H1 (cell line): Measurements from ENCODE around the gene FGD6.
"Not testable (repeated sequence)": the region's sequence is repeated elsewhere in the genome, so short reads cannot be mapped to it uniquely, and the experiment has no call there.

Experiments used
- EZH2 ChIP-seq: fragments of 200-600 bp; sonication (generic); IDR thresholded peaks from 2 replicates; pipeline ENCODE4 v1.7.1; 2012; ENCODE audit warnings: low read depth, mild to moderate bottlenecking, moderate library complexity, low read length, inconsistent platforms; ENCODE audit not compliant: severe bottlenecking
- POLR2AphosphoS5 ChIP-seq: IDR thresholded peaks from 2 replicates; pipeline ENCODE4 v1.6.1; 2011; ENCODE audit warnings: low read depth, low read length
- SP1 ChIP-seq: IDR thresholded peaks from 2 replicates; pipeline ENCODE4 v1.6.1; 2011; ENCODE audit warnings: low read depth, low read length

DNA sequence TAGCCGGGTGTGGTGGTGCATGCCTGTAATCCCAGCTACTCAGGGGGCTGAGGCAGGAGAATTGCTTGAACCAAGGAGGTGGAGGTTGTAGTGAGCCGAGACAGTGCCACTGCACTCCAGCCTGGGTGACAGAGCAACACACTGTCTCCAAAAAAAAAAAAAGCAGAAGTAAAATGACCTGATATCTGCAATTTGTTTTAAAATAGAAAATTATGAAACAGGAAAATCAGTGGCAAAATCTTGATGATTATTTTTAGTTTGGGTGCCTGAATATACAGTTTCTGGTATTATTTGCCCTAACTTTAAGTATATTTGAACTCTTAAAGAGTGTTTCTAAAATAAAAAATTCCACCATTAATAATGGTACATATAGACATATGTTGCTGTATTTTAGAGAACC, 121.4 kb downstream of the FGD6 start:
- TF ChIP-seq EZH2, POLR2AphosphoS5, SP1: not testable (repeated sequence)
